ENCODE measurements around the gene CD3E. TPM values are rescaled to one million over a fixed set of nuclear protein-coding genes. Genes with fewer than 3 reads are reported as not detected.

CD3E gene
- total and polyA plus RNA-seq, 2 of the 8 experiments (the other 6 are each of a cell fraction or from before 2014, with no cell fraction given), result not detected

- no peak overlapping the region for H3K27ac ChIP-seq (ENCODE audit: low read depth, low read length)
- TF ChIP-seq FOSL1 (IDR thresholded peaks at IDR 0.05; ENCODE audit: insufficient read depth, low read depth, low read length) (no peak), KDM4A (IDR thresholded peaks at IDR 0.05; ENCODE audit: low read depth, low read length, severe bottlenecking) (no peak), CBX5 (IDR thresholded peaks at IDR 0.05; ENCODE audit: low read depth, low read length) (no peak), SP1 (IDR thresholded peaks at IDR 0.05; ENCODE audit: low read depth, low read length) (no peak)
- CTCF ChIA-PET (ENCODE audit: partially characterized antibody), result interaction anchor here (1.4 kb wide), 1 partner anchor 13 kb away, joined by 6 read pairs; no protein-coding TSS in a partner anchor
These were observed 30.2 kb downstream of the CD3E start for GRCh38 chr11:118334745-118335144.

More at GRCh38 chr11:118334745-118335144, 30.2 kb downstream of the CD3E start:
- no peak overlapping the region for H3K18ac ChIP-seq (ENCODE audit: extremely low read depth, low read length)
- WGBS, 2 experiments (ENCODE audit: extremely low coverage in 1 of 2, insufficient coverage in 1 of 2, insufficient read length in 1 of 2, insufficient replicate concordance in 2 of 2, low coverage in 1 of 2, low lambda C conversion rate in 2 of 2, missing lambda C conversion rate in 1 of 2), result 92% methylated on average over 1 of the region's 1 CpG; no CpG with 5 or more reads in 1 of the 2 experiments
- H2BK20ac ChIP-seq (ENCODE audit: low read length), result no peak overlapping the region
- H4K8ac ChIP-seq (ENCODE audit: extremely low read depth, insufficient read depth, low read length), result no peak overlapping the region
- H3K4me3 ChIP-seq (ENCODE audit: extremely low read depth in 1 of 4, insufficient read depth in 2 of 4, low read depth in 3 of 4, low read length in 4 of 4), result no peak overlapping the region
- no peaks in the 10 kb centered on the region for H3K23me2 ChIP-seq (ENCODE audit: low read depth, low read length)
- no peak overlapping the region for H3K23ac ChIP-seq (ENCODE audit: insufficient read length)
- H2BK120ac ChIP-seq (replicated peaks; ENCODE audit: low read depth, low read length), result no peak overlapping the region
- no peak overlapping the region for H4K5ac ChIP-seq (ENCODE audit: insufficient read length, low read depth, low read length)
- FAIRE-seq (no peak), DNase-seq (ENCODE audit: low read depth in 1 of 2, low spot score in 2 of 2) (no peak)
- H3K4ac ChIP-seq (replicated peaks; ENCODE audit: insufficient read length, low read depth, low read length), result no peak overlapping the region
- peaks cover 5 to 14% of the 10 kb centered on the region in 2 experiments; a peak in 3 of 4 replicates for H3K9me3 ChIP-seq (ENCODE audit: insufficient read depth in 2 of 2, low read depth in 1 of 2, low read length in 1 of 2)
- no peak overlapping the region for H3K14ac ChIP-seq (ENCODE audit: insufficient read length)
- POLR2A ChIA-PET (ENCODE audit: partially characterized antibody), result no interaction called here
- H3K36me3 ChIP-seq (ENCODE audit: control insufficient read depth in 2 of 4, insufficient read depth in 4 of 4, low read length in 3 of 4), result no peaks in the 10 kb centered on the region
- H4K91ac ChIP-seq (replicated peaks; ENCODE audit: insufficient read length, low read length), result no peak overlapping the region
- H3K4me1 ChIP-seq (replicated peaks in 1 of 4; ENCODE audit: control insufficient read depth in 3 of 4, insufficient read depth in 4 of 4, low read length in 3 of 4), result no peaks in the 10 kb centered on the region
- H3K79me1 ChIP-seq (ENCODE audit: low read depth, low read length), result no peaks in the 10 kb centered on the region; the same call in 1 of the 2 replicates
- no peak overlapping the region for H2AFZ ChIP-seq (ENCODE audit: low read length)
- no peak overlapping the region for H3K9ac ChIP-seq (replicated peaks in 1 of 4; ENCODE audit: extremely low read depth in 1 of 4, low read depth in 3 of 4, low read length in 3 of 4)
- H2BK15ac ChIP-seq (ENCODE audit: low read length), result no peak overlapping the region
- H3K79me2 ChIP-seq (ENCODE audit: control insufficient read depth in 1 of 2, insufficient read depth in 2 of 2, low read length in 2 of 2), result no peaks in the 10 kb centered on the region
- H2BK5ac ChIP-seq (ENCODE audit: low read depth, low read length), result no peak overlapping the region
- no peaks in the 10 kb centered on the region for H4K20me1 ChIP-seq (replicated peaks in 1 of 2; ENCODE audit: control insufficient read depth in 1 of 2, insufficient read depth in 2 of 2, low read length in 2 of 2)
- no peak overlapping the region for H2AK5ac ChIP-seq (ENCODE audit: low read depth, low read length)
- no peaks in the 10 kb centered on the region; a peak in 1 of 7 replicates for H3K27me3 ChIP-seq (replicated peaks in 1 of 4; ENCODE audit: control insufficient read depth in 3 of 4, extremely low read depth in 1 of 4, insufficient read depth in 3 of 4, low read length in 3 of 4)
- H3K56ac ChIP-seq (replicated peaks; ENCODE audit: insufficient read length, low read depth, low read length), result no peak overlapping the region
- H3K4me2 ChIP-seq (ENCODE audit: insufficient read depth in 1 of 2, low read depth in 2 of 2, low read length in 2 of 2), result no peak overlapping the region
- H2BK12ac ChIP-seq (ENCODE audit: low read depth, low read length), result no peak overlapping the region

All from H1 (cell line).